ENCODE data around the gene SIL1. TPM values are rescaled to one million over a fixed set of nuclear protein-coding genes. Genes with fewer than 3 reads are reported as not detected.
A peak's percentile ranks its signal among the peaks of the same experiment; 100 is the strongest.

SIL1 gene
- total RNA-seq, 1 donor from 2014 or later, result 41.6 TPM

- H3K27me3 Mint-ChIP-seq (ENCODE audit: low read depth, unreplicated experiment), result peaks cover 10% of the 10 kb centered on the region
- FAIRE-seq, result no peak
Observed at GRCh38 chr5:138945421-138946240, 252.5 kb downstream of the SIL1 start.

GRCh38 chr5:138944527-138945322 is 253.4 kb downstream of the SIL1 start:
- Histone ChIP-seq H3K4me2 (ENCODE audit: low read length) (peak overlapping the region; percentile 15), H3K9me3 (ENCODE audit: insufficient read depth, low read depth, low read length) (no peaks in the 10 kb centered on the region), H3K36me3 (ENCODE audit: insufficient read depth, low read length) (no peaks in the 10 kb centered on the region), H3K4me1 (ENCODE audit: insufficient read depth, low read length) (peaks cover 19% of the 10 kb centered on the region), H3K9ac (ENCODE audit: low read length) (no peak overlapping the region), H4K20me1 (ENCODE audit: insufficient read depth, low read length) (peaks cover 21% of the 10 kb centered on the region), H3K27me3 (ENCODE audit: insufficient read depth, low read length) (no peaks in the 10 kb centered on the region), H2AFZ (ENCODE audit: low read depth, low read length) (no peak overlapping the region), H3K27ac (ENCODE audit: low read depth, low read length) (no peak overlapping the region), H3K4me3 (ENCODE audit: insufficient read depth, low read depth, low read length) (no peak overlapping the region), H3K79me2 (ENCODE audit: insufficient read depth, low read length) (no peaks in the 10 kb centered on the region)
- peaks cover 6% of the 10 kb centered on the region for H3K27me3 Mint-ChIP-seq (ENCODE audit: low read depth, unreplicated experiment)
- peaks cover 14% of the 10 kb centered on the region for H3K4me1 Mint-ChIP-seq (ENCODE audit: low read depth, unreplicated experiment)
- DNase-seq (ENCODE audit: low read depth) (peak; percentile 58), FAIRE-seq (no peak)
- H3K27ac Mint-ChIP-seq (ENCODE audit: unreplicated experiment), result peak overlapping the region; percentile 58
- H3K36me3 Mint-ChIP-seq (ENCODE audit: low read depth, unreplicated experiment), result peaks cover 28% of the 10 kb centered on the region
- TF ChIP-seq CTCF (IDR thresholded peaks at IDR 0.05; ENCODE audit: insufficient read depth, low read depth, low read length), result no peak
- no peak for TF ChIP-seq EZH2 (IDR thresholded peaks at IDR 0.05; ENCODE audit: insufficient read depth, low read length)
- H3K4me3 Mint-ChIP-seq (ENCODE audit: unreplicated experiment), result no peak overlapping the region
- H3K9me3 Mint-ChIP-seq (ENCODE audit: unreplicated experiment), result peaks cover 3% of the 10 kb centered on the region

More at GRCh38 chr5:138945421-138946240, 252.5 kb downstream of the SIL1 start:
- no peak for TF ChIP-seq CTCF (IDR thresholded peaks at IDR 0.05; ENCODE audit: insufficient read depth, low read depth, low read length)
- TF ChIP-seq EZH2 (IDR thresholded peaks at IDR 0.05; ENCODE audit: insufficient read depth, low read length), result no peak
- no peak overlapping the region for H3K4me2 ChIP-seq (ENCODE audit: low read length)
- H3K9me3 ChIP-seq (ENCODE audit: insufficient read depth, low read depth, low read length), result no peaks in the 10 kb centered on the region
- no peak overlapping the region for H3K4me3 Mint-ChIP-seq (ENCODE audit: unreplicated experiment)
- peaks cover 3% of the 10 kb centered on the region for H3K9me3 Mint-ChIP-seq (ENCODE audit: unreplicated experiment)
- peaks cover 19% of the 10 kb centered on the region for H3K4me1 ChIP-seq (ENCODE audit: insufficient read depth, low read length)
- H4K20me1 ChIP-seq (ENCODE audit: insufficient read depth, low read length), result peaks cover 25% of the 10 kb centered on the region
- H3K9ac ChIP-seq (ENCODE audit: low read length), result no peak overlapping the region
- H3K36me3 ChIP-seq (ENCODE audit: insufficient read depth, low read length), result no peaks in the 10 kb centered on the region
- H3K27ac ChIP-seq (ENCODE audit: low read depth, low read length), result no peak overlapping the region
- H3K27ac Mint-ChIP-seq (ENCODE audit: unreplicated experiment), result peak overlapping the region; percentile 58
- H3K79me2 ChIP-seq (ENCODE audit: insufficient read depth, low read length), result no peaks in the 10 kb centered on the region
- DNase-seq (ENCODE audit: low read depth), result no peak
- H3K4me1 Mint-ChIP-seq (ENCODE audit: low read depth, unreplicated experiment), result peaks cover 14% of the 10 kb centered on the region
- H3K36me3 Mint-ChIP-seq (ENCODE audit: low read depth, unreplicated experiment), result peaks cover 33% of the 10 kb centered on the region
- no peak overlapping the region for H3K4me3 ChIP-seq (ENCODE audit: insufficient read depth, low read depth, low read length)
- no peaks in the 10 kb centered on the region for H3K27me3 ChIP-seq (ENCODE audit: insufficient read depth, low read length)
- no peak overlapping the region for H2AFZ ChIP-seq (ENCODE audit: low read depth, low read length)
